Subcutaneous abdominal adipose tissue (tissue), 5 donors: ENCODE data around the gene CECR2.

Experiments
- H3K27ac ChIP-seq: one replicate; pipeline ENCODE4 v1.7.0; 2013; ENCODE audit warnings: low read depth, mild to moderate bottlenecking, inconsistent platforms, low read length, moderate library complexity
- H3K27me3 ChIP-seq, 5 donors: one replicate each; pipeline ENCODE4 v1.7.0; 2013; ENCODE audit warnings: low read length in 5 of 5, inconsistent platforms in 1 of 5; ENCODE audit not compliant: control insufficient read depth in 5 of 5, insufficient read depth in 4 of 5
- H3K36me3 ChIP-seq, 5 donors: one replicate each; pipeline ENCODE4 v1.7.0; 2013; ENCODE audit warnings: low read length in 5 of 5; ENCODE audit not compliant: control insufficient read depth in 5 of 5, insufficient read depth in 5 of 5
- H3K4me1 ChIP-seq, 5 donors: one replicate each; pipeline ENCODE4 v1.7.0; 2013; ENCODE audit warnings: low read length in 5 of 5, mild to moderate bottlenecking in 3 of 5, moderate library complexity in 1 of 5; ENCODE audit not compliant: control insufficient read depth in 5 of 5, insufficient read depth in 5 of 5
- H3K4me3 ChIP-seq, 5 donors: one replicate each; pipeline ENCODE4 v1.7.0; 2013; ENCODE audit warnings: low read length in 5 of 5, low read depth in 1 of 5
- H3K9ac ChIP-seq, 5 donors: one replicate each; pipeline ENCODE4 v1.7.0; 2013; ENCODE audit warnings: low read length in 5 of 5, mild to moderate bottlenecking in 4 of 5, moderate library complexity in 3 of 5
- H3K9me3 ChIP-seq, 5 donors: one replicate each; pipeline ENCODE4 v1.7.0; 2013; ENCODE audit warnings: low read length in 5 of 5; ENCODE audit not compliant: control insufficient read depth in 5 of 5
- donor health status: healthy.
- donor health status: healthy.
- donor health status: healthy.
- donor health status: healthy.
- donor health status: healthy.

CECR2 gene

DNA sequence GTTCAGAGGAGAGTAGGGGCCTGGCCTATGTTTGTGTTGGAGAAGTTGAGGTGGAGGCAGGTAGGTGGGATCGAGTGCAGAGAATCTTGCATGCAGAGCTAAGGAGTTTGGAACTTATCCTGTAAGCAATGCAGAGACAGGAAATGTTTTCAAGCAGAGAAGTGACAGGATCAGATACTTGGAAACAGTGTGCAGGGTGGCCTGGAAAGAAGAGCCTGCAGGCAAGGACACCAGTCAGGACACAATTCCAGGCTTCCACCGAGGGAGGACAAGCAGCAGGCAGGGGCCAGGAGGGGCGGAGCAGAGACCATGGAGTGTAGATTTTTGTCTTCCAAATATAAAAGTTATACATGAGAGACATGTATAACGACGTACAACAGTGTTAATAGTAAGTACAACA lies 26.9 kb upstream of the CECR2 start:
- H3K9ac ChIP-seq = no peak overlapping the region
- no peaks in the 10 kb centered on the region for H3K9me3 ChIP-seq
- H3K36me3 ChIP-seq = no peaks in the 10 kb centered on the region
- H3K4me3 ChIP-seq = no peak overlapping the region
- H3K27me3 ChIP-seq = peaks cover 0 to 3% (median 0%) of the 10 kb centered on the region in 5 donors
- H3K27ac ChIP-seq = no peak overlapping the region
- H3K4me1 ChIP-seq = peaks cover 0 to 13% (median 10%) of the 10 kb centered on the region in 5 donors

DNA sequence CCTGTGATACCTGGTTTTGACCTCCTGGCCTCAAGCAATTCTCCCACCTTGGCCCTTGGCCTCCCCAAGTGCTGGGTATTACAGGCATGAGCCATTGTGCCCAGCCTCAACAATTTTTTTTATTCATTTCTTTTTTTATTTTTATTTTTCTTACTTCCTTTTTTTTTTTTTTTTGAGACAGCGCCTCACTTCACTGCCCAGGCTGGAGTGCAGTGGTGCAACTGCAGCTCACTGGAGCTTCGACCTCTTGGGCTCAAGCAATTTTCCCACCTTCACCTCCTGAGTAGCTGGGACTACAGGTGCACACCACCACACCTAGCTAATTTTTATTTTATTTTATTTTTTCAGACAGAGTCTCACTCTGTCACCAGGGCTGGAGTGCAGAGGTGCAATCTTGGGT lies 25.5 kb upstream of the CECR2 start:
- Histone ChIP-seq H3K4me3 (no peak overlapping the region), H3K36me3 (no peaks in the 10 kb centered on the region), H3K9me3 (no peaks in the 10 kb centered on the region), H3K9ac (no peak overlapping the region), H3K27ac (no peak overlapping the region), H3K27me3 (peaks cover 0 to 8% (median 0%) of the 10 kb centered on the region in 5 donors), H3K4me1 (peaks cover 0 to 10% (median 9%) of the 10 kb centered on the region in 5 donors)

DNA sequence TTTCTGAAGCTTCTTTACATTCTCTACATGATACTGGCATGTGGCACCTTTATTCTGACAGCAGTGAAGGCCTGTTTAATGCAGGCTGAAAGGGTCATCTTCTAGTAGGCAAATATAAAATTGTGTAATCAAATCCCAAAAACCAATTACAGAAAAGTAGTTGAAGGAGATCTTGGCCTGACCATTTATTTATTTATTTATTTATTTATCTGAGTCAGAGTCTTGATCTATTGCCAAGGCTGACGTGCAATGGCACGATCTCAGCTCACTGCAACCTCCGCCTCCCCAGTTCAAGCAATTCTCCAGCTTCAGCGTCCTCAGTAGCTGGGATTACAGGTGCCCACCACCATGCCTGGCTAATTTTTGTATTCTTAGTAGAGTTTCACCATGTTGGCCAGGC lies 22.7 kb upstream of the CECR2 start:
- no peak overlapping the region for H3K9ac ChIP-seq
- no peaks in the 10 kb centered on the region for H3K36me3 ChIP-seq
- no peak overlapping the region for H3K27ac ChIP-seq
- H3K4me3 ChIP-seq = no peak overlapping the region
- H3K4me1 ChIP-seq = no peaks in the 10 kb centered on the region
- H3K9me3 ChIP-seq = no peaks in the 10 kb centered on the region
- peaks cover 0 to 12% (median 3%) of the 10 kb centered on the region in 5 donors for H3K27me3 ChIP-seq

DNA sequence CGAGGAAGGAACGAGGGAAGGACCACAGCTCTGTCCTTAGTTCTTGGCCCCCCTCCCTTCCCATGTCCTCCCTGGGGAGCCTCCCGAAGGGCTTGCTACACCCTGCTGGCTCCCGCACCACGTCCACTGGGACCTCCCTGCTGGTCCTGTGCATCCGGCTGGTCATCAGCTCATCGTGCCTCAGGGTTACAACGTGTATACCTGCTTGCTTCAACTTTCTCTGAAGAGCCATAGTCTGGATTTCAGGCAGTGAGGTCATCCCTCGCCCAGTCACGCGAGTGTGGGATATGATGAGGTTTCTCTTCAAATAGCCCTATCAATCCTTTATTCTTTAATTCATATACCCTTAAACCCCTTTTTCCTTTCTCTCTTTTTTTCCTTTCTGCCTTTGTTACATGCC lies 21.5 kb upstream of the CECR2 start:
- no peak overlapping the region for H3K4me3 ChIP-seq
- no peak overlapping the region for H3K27ac ChIP-seq
- H3K36me3 ChIP-seq = no peaks in the 10 kb centered on the region
- H3K9me3 ChIP-seq = no peaks in the 10 kb centered on the region
- H3K4me1 ChIP-seq = no peaks in the 10 kb centered on the region
- H3K9ac ChIP-seq = no peak overlapping the region
- H3K27me3 ChIP-seq = peaks cover 0 to 12% (median 3%) of the 10 kb centered on the region in 5 donors

DNA sequence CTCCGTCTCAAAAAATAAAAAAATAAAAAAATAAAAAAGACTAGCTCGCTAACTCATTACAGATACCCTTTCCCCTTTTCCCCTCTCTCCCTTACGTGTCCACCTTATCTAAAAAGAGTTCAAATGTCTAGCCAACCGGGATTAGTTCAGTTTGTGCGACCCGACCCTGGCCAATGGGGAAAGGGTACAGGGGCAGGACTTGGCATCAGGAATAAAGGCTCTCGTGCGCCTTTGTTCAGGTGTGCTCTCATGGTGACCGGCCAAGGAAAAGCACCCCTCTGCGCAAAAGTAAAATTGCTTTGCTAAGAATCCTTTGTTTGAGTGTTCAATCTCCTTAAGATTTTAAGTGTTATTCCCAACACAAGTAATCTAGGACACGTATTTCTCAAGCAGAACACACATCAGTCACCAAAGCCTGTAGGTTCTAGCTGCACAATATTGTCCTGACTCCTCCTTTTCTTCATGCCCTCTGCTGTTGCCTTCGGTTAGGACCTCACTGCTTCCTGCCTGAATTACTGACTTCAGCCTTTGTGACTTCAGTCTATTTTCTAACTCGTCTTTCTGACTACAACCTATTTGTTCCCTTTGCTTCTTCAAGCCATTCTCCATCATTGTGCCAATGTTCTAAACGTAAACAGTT lies 20.7 kb upstream of the CECR2 start:
- Histone ChIP-seq H3K4me1 (no peaks in the 10 kb centered on the region), H3K9ac (no peak overlapping the region), H3K4me3 (no peak overlapping the region), H3K9me3 (no peaks in the 10 kb centered on the region), H3K27ac (no peak overlapping the region), H3K27me3 (peaks cover 0 to 12% (median 3%) of the 10 kb centered on the region in 5 donors), H3K36me3 (no peaks in the 10 kb centered on the region)

DNA sequence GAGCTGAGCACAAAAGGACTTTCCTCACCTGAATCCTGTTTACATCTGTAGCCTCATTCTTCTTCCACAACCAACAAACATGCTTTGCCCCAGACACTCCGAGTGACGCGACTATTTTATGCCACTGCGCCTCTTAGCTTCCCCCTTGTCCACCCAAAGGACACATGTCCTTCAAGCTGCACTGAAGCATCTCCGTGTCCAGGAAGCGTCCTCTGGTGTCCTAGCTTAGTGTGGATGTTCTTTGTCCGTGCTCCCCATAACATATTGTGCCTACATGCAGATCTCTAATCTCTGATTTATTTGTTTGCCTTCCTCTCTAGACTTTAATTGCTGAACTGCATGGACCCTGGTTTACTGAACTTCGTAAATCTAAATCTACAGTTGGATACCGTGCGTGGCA lies 20.1 kb upstream of the CECR2 start:
- Histone ChIP-seq H3K4me3 (no peak overlapping the region), H3K27me3 (peaks cover 0 to 12% (median 3%) of the 10 kb centered on the region in 5 donors), H3K27ac (no peak overlapping the region), H3K36me3 (no peaks in the 10 kb centered on the region), H3K9ac (no peak overlapping the region), H3K9me3 (no peaks in the 10 kb centered on the region), H3K4me1 (no peaks in the 10 kb centered on the region)

DNA sequence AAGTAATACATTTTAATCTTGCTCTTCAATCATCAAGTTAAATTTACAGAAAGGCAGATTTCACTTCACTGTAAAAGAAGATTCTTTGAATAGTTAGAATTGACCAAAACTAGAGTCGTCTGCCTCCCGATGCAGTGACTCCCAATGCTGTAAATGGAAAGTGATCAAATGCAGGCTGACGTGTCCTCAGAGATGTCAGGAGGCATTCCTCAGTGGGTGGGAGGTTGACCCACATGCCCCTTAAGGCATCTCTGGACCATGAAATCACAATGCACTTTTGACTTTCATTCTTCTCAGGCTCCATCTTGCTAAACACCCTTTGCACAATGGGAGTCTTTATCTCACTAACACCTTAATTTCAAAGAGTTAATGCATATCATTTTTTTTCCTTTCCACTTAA lies 19.0 kb upstream of the CECR2 start:
- Histone ChIP-seq H3K27me3 (peaks cover 0 to 12% (median 3%) of the 10 kb centered on the region in 5 donors), H3K36me3 (no peaks in the 10 kb centered on the region), H3K27ac (no peak overlapping the region), H3K9me3 (no peaks in the 10 kb centered on the region), H3K9ac (no peak overlapping the region), H3K4me3 (no peak overlapping the region), H3K4me1 (no peaks in the 10 kb centered on the region)

DNA sequence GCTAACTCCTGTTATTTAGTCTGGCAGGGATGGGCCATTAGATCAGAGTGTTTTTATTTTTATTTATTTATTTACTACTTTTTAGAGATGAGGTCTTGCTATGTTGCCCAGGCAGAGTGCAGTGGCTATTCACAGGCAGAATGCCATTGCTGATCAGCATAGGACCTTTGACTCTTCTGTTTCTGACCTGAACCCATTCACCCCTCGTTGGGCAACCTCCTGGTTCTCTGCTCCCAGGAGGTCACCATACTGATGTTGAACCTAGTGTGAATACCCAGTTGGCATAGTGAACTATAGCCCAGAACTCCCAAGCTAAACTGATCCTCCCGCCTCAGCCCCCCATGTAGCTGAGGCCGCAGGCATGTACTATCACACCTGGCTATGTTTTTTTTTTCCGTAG lies 16.5 kb upstream of the CECR2 start:
- H3K9me3 ChIP-seq = no peaks in the 10 kb centered on the region
- peaks cover 0 to 8% (median 3%) of the 10 kb centered on the region in 5 donors for H3K27me3 ChIP-seq
- no peaks in the 10 kb centered on the region for H3K4me1 ChIP-seq
- no peak overlapping the region for H3K27ac ChIP-seq
- H3K36me3 ChIP-seq = no peaks in the 10 kb centered on the region
- no peak overlapping the region for H3K9ac ChIP-seq
- no peak overlapping the region for H3K4me3 ChIP-seq

DNA sequence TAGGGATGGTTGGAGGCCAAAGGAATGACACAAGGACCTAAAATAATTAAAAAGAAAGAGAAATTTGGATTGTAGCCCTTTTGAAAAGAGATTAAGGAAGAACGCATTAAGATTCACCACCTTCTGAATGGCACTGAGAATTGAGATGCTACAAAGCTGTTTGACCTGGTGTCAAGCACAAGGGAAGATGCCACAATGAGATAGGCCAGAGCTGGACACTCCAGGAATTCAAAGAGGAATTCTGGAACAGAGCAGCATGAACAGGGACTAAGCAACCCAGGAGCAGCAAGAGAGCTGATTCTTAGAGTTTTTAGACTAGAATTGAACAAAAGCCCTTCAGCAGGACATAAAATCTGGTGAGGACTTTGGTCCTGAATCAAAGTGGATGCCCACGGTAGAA lies 11.6 kb upstream of the CECR2 start:
- H3K36me3 ChIP-seq = no peaks in the 10 kb centered on the region
- no peak overlapping the region for H3K27ac ChIP-seq
- H3K9ac ChIP-seq = no peak overlapping the region
- H3K9me3 ChIP-seq = no peaks in the 10 kb centered on the region
- no peak overlapping the region for H3K4me3 ChIP-seq
- no peaks in the 10 kb centered on the region for H3K27me3 ChIP-seq
- no peaks in the 10 kb centered on the region for H3K4me1 ChIP-seq

DNA sequence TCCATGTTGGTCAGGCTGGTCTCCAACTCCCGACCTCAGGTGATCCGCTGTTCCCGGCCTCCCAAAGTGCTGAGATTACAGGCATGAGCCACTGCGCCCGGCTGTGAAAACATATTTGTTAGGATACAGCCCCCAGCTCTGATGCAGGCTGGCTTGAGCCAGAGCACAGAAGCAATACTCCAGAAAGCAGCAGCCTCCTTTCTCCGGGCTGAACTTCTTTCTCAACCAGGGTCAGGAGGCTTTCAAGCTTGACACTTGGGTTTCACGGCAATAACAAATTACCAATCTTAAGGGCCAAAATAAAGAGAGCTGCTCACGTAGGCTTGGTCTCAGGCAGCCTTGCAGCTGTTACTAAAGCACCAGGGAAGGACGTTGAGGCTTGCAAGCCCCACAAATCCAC lies 10.8 kb upstream of the CECR2 start:
- Histone ChIP-seq H3K27ac (no peak overlapping the region), H3K4me3 (no peak overlapping the region), H3K36me3 (no peaks in the 10 kb centered on the region), H3K9ac (no peak overlapping the region), H3K27me3 (peaks cover 0 to under 1% (median 0%) of the 10 kb centered on the region in 5 donors), H3K4me1 (no peaks in the 10 kb centered on the region), H3K9me3 (no peaks in the 10 kb centered on the region)
